Left lobe of liver (tissue), 2 donors: Measurements from ENCODE around the gene ELL. TPM values are rescaled to one million over a fixed set of nuclear protein-coding genes. Genes with fewer than 3 reads are reported as not detected.
A peak's percentile ranks its signal among the peaks of the same experiment; 100 is the strongest.

Source experiments
- ATAC-seq: fragments of 200-7000 bp; cut with Tn5 transposase; one replicate; pipeline ENCODE4 v1.9.1; 2020; ENCODE audit warnings: mild to moderate bottlenecking, moderate library complexity
- DNase-seq: peaks from one replicate; pipeline ENCODE4 v3.0.0-alpha.2; 2020; ENCODE audit warnings: low spot score
- total RNA-seq: library from RNA; stranded (reverse); gene quantifications from one replicate; pipeline ENCODE4 v1.2.1, GENCODE V29; 2021
- donor health status: DM: no; HTN: no; CAD: no; lungs with moderate emphysema.
- donor health status: DM: no; HTN: yes; CAD: no.

The ELL gene
- total RNA-seq, 1 donor from 2014 or later, result 11.2 TPM

GRCh38 chr19:18450021-18450930 lies 71.6 kb downstream of the ELL start:
- no peak for ATAC-seq
- DNase-seq, result no peak

DNA sequence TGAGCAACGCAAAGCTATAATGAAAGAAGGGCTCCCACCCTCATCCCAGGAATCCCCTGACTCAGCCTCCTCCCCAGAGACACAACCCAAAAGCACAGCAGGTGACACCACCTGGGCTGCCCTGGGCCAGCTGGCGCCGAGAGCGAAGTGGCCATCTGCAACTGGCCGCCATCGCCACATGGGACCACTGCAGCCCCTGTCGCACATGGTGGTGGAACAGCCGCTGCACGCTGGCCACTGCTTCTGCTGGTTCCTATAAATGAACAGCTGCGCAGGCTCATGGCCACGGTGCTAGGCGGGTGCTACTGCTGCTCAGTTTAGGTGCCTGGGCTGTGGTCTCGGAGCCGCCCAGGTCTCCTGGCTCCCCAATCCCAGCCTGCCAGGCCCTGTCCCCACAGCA lies 72.3 kb downstream of the ELL start:
- ATAC-seq (no peak), DNase-seq (no peak)

- ATAC-seq, result peak; percentile 71
- DNase-seq, result peak; percentile 74
Measured at GRCh38 chr19:18446811-18447359, 75.0 kb downstream of the ELL start.

DNA sequence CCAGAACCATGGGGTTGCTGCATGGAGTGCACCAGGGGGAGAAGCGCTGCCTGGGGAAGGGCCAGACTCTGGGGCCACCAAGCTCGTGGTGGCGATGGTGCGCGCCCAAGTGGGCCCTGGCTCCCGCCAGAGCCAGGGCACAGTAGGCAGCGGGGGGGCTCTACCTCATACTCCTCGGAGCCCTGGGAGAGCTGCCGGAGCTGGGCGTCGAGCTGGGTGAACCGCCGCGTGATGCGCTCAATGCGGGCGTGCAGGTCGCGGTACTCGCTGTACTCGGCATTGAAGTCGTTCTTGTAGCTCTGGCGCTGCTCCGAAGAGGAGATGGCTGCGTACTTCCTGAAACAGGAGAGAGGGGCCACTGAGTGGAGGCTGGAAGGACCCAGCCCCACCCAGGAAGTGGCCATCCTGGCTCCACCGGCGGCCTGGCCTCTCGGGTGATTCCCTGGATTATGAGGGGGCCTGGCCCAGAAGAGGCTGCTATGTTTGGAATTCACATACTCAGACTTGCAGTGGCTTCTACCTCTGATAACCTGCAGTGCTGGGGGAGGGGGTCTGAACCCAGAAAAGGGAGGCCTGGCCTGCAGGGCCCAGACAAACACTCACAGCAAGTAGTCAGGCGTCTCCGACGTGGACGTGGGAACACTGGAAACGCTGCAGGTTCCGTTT lies 75.6 kb downstream of the ELL start:
- no peak for ATAC-seq
- no peak for DNase-seq

GRCh38 chr19:18445262-18445948 lies 76.5 kb downstream of the ELL start:
- DNase-seq, result no peak
- no peak for ATAC-seq

- ATAC-seq, result no peak
- DNase-seq, result no peak
Measured at GRCh38 chr19:18444513-18444912, 77.4 kb downstream of the ELL start.

DNA sequence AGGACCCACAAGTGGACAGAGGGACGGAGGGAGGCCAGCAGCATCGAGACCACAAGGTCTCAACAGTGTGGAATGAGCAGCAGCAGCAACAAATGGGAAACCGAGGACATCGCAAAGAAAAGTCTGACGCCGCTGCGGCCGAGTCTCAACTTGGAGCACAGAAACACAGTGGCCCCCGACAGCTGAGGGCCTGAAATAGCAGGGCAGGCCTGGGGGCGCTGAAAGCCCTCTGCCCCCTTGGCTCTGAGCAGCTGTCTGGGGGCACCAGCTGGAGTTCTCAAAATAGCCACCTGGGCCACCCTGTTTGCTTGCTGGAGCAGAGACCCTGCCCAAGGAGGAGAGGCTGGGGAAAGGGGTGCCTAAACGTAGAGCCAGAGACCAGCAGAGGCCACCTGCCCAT lies 78.0 kb downstream of the ELL start:
- no peak for DNase-seq
- no peak for ATAC-seq

DNA sequence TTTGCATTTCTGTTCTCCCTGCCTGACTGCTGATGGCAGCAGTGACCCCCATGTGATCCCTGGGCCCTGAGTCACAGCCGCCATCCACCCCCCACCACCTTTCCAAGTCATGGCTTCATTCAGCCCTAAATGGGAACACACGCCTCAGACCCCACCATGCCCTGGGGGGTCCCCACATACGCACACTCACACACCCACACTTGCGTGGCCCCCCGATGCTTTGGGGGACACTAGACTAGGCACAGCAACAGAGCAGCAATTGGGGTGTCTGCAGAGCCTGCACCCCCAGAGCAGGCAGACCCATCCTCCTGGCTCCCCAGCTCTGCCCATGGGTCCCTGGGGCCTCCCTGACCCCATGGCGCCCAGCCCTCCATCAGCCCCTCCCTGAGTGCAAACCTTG lies 78.5 kb downstream of the ELL start:
- ATAC-seq (no peak), DNase-seq (no peak)

- ATAC-seq (no peak), DNase-seq (no peak)
Measured at GRCh38 chr19:18442941-18443340, 78.9 kb downstream of the ELL start.

DNA sequence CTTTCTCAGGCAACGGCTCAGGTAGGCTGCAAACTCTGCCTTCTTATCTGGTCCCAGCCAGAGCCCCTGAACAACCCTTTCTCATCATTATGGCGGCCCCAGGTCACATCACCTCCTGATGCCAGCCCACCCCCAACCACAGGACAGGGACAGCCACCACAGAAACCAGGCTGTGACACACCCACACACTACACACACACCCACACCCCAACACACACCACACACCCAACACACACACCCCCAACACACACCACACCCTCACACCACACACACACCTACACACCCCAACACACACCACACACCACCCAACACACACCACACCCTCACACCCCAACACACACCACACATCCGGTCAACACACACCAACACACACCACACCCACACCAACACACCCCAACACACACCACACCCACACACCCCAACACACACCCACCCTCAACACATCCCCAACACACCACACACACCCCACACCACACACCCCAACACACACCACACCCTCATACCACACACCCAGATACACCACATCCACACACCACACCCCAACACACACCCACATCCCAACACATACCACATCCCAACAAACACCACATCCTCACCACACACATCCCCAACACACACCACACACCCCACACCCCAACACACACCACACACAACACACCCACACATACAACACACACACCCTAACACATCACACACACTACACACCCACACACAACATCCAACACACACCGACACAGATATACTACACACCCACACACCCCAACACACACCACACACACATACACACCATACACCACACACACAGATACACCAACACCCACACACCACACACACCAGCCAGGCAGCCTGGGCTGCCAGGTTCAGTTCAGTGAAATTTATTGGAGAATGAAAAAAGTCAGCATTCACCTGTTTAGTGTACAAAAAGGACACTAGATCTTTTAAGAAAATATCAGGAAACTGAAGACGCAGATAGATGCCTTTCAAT lies 79.8 kb downstream of the ELL start:
- ATAC-seq (no peak), DNase-seq (no peak)

- ATAC-seq, result no peak
- DNase-seq, result no peak
Measured at GRCh38 chr19:18440936-18441803, 80.7 kb downstream of the ELL start.

DNA sequence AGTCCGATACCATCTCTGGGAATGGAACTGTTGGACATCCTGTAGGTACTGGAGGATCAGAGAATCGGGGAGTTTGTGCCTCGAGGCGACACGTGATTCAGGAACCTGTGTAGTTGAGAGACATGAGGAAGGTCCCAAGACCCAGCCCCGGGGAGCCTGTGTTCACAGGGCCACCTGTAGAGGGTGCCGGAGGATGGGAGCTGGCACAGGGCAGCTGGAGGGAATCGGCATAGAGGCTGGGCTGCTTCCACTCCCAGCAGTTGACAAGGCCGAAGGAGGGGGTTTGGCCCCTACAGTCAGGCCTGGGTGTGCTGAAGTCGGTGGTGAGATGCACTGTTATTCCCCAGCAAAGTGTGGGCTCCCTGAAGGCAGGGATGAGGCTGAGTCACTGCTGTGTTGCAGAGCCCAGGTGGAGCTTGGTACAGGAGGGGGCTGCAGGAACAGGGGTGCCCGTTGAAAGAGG lies 81.4 kb downstream of the ELL start:
- peak; percentile 17 for ATAC-seq
- no peak for DNase-seq

DNA sequence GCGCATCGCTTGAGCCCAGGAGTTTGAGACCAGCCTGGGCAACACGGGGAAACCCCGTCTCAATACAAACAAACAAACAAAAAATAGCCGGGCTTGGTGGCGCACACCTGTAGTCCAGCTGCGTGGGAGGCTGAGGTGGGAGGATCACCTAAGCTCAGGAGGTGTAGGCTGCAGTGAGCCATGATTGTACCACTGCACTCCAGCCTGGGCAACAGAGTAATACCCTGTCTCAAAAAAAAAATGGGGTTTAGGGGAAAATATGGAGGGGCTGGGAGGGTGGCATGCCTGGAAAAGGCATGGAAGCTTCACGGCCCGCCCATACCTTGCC lies 82.0 kb downstream of the ELL start:
- ATAC-seq, result no peak
- DNase-seq, result no peak

DNA sequence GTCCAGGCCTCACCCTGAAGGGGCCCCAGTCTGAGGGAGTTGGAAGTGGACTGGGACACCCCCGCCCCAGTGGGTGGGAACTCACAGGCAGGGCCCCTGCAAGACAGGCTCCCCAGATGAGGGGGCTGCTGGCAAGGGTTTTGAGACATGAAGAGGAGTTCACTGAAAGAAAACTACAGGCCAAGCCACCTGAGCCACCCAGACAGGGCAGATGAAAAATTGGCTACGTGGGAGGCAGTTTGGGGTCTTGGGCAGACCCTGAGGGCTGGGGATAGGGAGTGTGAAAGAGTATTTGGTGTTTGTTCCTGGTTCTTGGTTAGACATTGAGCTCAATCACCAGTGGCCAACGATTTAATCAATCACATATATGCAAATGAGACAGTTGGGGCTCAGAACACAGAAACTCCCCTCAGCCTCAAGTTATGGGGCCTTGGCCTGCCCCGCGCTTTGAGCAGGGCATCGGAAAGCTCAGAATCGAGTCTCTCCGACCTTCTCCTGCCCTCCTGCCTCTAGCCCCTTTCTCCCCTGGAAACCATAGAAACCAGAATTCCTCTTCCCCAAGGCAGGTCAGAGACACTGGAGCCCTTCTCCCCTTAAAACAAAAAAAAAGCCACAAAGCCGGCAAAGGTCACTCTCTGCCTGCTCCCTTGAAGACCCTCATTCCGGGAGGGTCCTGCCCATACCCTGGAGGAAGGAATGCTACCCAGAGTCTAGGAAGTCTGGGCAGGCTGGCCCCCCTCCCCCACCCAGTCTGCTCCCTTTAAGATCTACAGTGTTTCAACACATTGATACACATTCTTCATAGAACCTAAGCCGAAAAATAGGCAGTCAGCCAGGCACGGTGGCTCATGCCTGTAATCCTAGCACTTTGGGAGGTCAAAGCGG lies 82.6 kb downstream of the ELL start:
- DNase-seq, result peak; percentile 66
- peak; percentile 32 for ATAC-seq

DNA sequence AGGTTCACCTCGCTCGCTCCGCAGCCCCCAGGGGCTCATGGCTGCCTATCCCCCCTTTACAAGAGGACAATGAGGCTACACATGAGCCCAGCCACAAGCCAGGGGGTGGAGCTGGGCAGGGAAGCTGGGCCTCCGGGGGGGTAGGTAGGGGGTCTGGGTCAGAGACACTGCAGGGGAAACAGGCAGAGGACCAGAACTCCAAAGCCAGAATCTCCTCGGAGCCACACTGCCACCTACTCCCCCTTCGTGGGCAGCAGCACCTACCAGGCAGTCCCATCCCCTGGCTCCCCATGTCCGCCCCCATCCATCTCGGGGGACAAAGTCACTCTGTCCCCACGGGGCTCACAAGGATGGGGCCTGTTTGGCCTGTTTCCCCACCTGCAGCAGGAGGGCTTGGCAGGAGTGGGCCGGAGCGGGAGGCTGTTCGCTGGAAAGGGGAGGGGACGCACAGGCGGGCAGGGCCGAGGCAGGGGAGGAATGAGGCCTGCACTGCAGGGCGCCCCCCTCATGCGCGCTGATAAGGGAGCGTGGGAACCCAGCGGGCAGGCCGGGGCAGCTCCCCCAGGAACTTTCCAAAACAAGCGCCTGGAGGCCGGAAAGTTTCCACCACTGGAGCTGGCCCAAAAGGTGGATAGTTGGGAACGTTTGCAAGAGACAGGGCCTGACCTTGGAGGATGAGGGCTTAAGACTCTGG lies 83.4 kb downstream of the ELL start:
- DNase-seq, result no peak
- peak; percentile 3 for ATAC-seq

DNA sequence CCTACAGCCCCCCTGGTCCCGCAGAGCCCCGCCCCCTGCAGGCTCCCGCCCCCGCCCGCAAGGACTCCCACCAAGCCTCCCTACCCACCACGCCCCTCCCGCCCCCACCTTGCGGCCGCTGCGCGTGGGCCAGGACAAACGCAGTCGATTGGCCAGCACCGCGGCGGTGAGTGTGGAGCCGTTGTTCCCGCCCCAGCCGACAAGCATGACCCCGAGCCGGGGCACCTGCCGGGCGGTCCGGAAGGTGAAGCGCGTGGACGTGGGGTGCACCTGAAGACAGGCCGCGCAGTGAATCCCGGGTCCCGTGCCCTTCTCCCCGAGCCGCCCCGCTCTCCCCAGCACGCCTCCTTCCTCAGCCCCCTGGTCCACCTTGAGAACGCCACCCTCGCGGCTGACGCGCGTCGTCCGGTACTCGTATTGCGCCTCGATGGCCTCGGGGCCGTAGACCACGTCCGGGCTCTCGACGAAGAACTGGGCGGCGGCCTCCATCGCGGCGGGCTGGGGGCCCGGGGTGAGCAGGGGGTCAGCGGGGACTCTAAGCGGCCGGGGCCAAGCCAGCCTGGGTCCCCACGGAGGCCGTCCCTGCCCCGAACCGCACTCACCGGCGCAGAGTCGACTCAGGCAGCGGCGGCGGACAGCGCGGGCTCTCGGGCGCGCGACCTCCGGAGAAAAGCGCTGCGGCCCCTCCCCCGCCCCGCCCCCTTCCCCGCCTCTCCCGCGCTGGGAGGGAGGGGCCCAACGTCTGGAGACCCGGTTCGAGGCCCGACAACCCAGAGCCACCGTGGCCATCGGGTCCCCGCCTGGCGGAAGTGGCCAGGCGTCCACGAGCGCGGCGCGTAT lies 84.2 kb downstream of the ELL start, which contains the start of gene ISYNA1:
TSS of gene ISYNA1 (minus strand) at position 643 of the 840 bp plus-strand sequence. CDS start at position 489, 154 bp downstream.
- ATAC-seq (peak; percentile 26), DNase-seq (no peak)
